Liver (tissue), 3 donors: Measurements from ENCODE around the gene PERCC1.

Experiments
- CTCF ChIP-seq: fragments of 150-350 bp; IDR thresholded peaks from 2 replicates; pipeline ENCODE4 v1.5.1; 2017; ENCODE audit warnings: improper control_type of control experiment, low read depth, low read length; ENCODE audit not compliant: missing input control
- EGR1 ChIP-seq, 2 donors: IDR thresholded peaks; 2 replicates each; pipeline ENCODE4 v1.6.1; 2016 to 2018; ENCODE audit warnings: antibody characterized with exemption in 2 of 2, low read depth in 2 of 2
- FOXA2 ChIP-seq: IDR thresholded peaks from 2 replicates; pipeline ENCODE4 v1.6.1; 2016; ENCODE audit warnings: antibody characterized with exemption
- GABPA ChIP-seq, 2 donors: IDR thresholded peaks in 1 of 2; conservative IDR thresholded peaks in 1 of 2; 2 replicates each; pipeline ENCODE4 v1.6.1; 2016; ENCODE audit warnings: antibody characterized with exemption in 2 of 2, mild to moderate bottlenecking in 1 of 2, moderate library complexity in 1 of 2
- JUND ChIP-seq, 2 donors: IDR thresholded peaks; 2 replicates each; pipeline ENCODE4 v1.6.1; 2016; ENCODE audit warnings: antibody characterized with exemption in 2 of 2
- RAD21 ChIP-seq, 2 donors: IDR thresholded peaks; 2 replicates each; pipeline ENCODE4 v1.6.1; 2016; ENCODE audit warnings: antibody characterized with exemption in 2 of 2, mild to moderate bottlenecking in 2 of 2
- RXRA ChIP-seq, 2 donors: IDR thresholded peaks; 2 replicates each; pipeline ENCODE4 v1.6.1; 2017 to 2018; ENCODE audit warnings: antibody characterized with exemption in 2 of 2, mild to moderate bottlenecking in 1 of 2
- SP1 ChIP-seq: IDR thresholded peaks from 2 replicates; pipeline ENCODE4 v1.6.1; 2018; ENCODE audit warnings: antibody characterized with exemption, mild to moderate bottlenecking
- TAF1 ChIP-seq: conservative IDR thresholded peaks from 2 replicates; pipeline ENCODE4 v1.6.1; 2016; ENCODE audit warnings: antibody characterized with exemption, mild to moderate bottlenecking
- YY1 ChIP-seq: IDR thresholded peaks from 2 replicates; pipeline ENCODE4 v1.6.1; 2016; ENCODE audit warnings: antibody characterized with exemption, mild to moderate bottlenecking
- ZBTB33 ChIP-seq: IDR thresholded peaks from 2 replicates; pipeline ENCODE4 v1.6.1; 2016; ENCODE audit warnings: antibody characterized with exemption
- TF ChIP-seq, protein P1 (sequence below): IDR thresholded peaks from 2 replicates; pipeline ENCODE4 v1.6.1; 2016; ENCODE audit warnings: antibody characterized with exemption, mild to moderate bottlenecking
- TF ChIP-seq, protein P2 (sequence below): IDR thresholded peaks from 2 replicates; pipeline ENCODE4 v1.6.1; 2016; ENCODE audit warnings: antibody characterized with exemption
- TF ChIP-seq, protein P3 (sequence below): IDR thresholded peaks from 2 replicates; pipeline ENCODE4 v1.6.1; 2016; ENCODE audit warnings: antibody characterized with exemption
- donor health status: healthy.
- donor health status: healthy.

DNA sequence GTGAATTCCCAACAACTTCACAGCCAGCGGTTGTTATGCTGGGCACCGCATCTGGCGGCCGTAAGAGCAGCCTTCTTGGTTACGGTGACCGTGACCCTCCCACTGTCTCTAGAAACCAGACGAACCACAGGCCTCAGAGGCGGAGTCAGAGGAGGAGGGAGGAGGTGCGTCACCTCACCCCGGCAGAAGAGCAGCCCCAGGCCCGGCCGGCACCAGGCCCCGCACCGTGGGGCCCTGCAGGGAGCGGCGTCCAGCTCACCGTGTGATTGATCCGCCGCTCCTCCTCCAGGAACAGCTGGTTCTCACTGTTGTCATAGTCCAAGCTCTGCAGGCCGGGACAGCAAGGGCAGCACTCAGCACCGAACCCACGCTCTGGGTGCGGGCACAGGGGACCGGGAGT, 30.3 kb downstream of the PERCC1 start:
- TF ChIP-seq, protein P1, sequence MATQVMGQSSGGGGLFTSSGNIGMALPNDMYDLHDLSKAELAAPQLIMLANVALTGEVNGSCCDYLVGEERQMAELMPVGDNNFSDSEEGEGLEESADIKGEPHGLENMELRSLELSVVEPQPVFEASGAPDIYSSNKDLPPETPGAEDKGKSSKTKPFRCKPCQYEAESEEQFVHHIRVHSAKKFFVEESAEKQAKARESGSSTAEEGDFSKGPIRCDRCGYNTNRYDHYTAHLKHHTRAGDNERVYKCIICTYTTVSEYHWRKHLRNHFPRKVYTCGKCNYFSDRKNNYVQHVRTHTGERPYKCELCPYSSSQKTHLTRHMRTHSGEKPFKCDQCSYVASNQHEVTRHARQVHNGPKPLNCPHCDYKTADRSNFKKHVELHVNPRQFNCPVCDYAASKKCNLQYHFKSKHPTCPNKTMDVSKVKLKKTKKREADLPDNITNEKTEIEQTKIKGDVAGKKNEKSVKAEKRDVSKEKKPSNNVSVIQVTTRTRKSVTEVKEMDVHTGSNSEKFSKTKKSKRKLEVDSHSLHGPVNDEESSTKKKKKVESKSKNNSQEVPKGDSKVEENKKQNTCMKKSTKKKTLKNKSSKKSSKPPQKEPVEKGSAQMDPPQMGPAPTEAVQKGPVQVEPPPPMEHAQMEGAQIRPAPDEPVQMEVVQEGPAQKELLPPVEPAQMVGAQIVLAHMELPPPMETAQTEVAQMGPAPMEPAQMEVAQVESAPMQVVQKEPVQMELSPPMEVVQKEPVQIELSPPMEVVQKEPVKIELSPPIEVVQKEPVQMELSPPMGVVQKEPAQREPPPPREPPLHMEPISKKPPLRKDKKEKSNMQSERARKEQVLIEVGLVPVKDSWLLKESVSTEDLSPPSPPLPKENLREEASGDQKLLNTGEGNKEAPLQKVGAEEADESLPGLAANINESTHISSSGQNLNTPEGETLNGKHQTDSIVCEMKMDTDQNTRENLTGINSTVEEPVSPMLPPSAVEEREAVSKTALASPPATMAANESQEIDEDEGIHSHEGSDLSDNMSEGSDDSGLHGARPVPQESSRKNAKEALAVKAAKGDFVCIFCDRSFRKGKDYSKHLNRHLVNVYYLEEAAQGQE, result no peak
- no peak for TF ChIP-seq CTCF
- no peak for TF ChIP-seq SP1
- no peak for TF ChIP-seq YY1
- no peak for TF ChIP-seq GABPA (IDR thresholded peaks at IDR 0.05 in 1 of 2, conservative IDR thresholded peaks at IDR 0.05 in 1 of 2)
- no peak for TF ChIP-seq ZBTB33
- no peak for TF ChIP-seq RXRA (IDR thresholded peaks at IDR 0.05)
- TF ChIP-seq, protein P2, sequence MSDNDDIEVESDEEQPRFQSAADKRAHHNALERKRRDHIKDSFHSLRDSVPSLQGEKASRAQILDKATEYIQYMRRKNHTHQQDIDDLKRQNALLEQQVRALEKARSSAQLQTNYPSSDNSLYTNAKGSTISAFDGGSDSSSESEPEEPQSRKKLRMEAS, result no peak
- TF ChIP-seq, protein P3, sequence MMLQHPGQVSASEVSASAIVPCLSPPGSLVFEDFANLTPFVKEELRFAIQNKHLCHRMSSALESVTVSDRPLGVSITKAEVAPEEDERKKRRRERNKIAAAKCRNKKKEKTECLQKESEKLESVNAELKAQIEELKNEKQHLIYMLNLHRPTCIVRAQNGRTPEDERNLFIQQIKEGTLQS, result no peak
- TF ChIP-seq JUND (IDR thresholded peaks at IDR 0.05), result no peak
- TF ChIP-seq EGR1 (IDR thresholded peaks at IDR 0.05; ENCODE audit: low read depth in 2 of 2), result no peak
- TF ChIP-seq TAF1, result no peak
- no peak for TF ChIP-seq FOXA2
- no peak for TF ChIP-seq RAD21 (IDR thresholded peaks at IDR 0.05)
